GM21737 (cell line): ENCODE results near the gene KLHL42.

Experiments used
- ATAC-seq: cut with Tn5 transposase; IDR thresholded peaks from one replicate; pipeline ENCODE4 v1.9.1; 2021; ENCODE audit warnings: mild to moderate bottlenecking, moderate library complexity; ENCODE audit not compliant: unreplicated experiment

KLHL42 gene

GRCh38 chr12:27851311-27851710 is 71.3 kb downstream of the KLHL42 start:
- ATAC-seq = no peak

DNA sequence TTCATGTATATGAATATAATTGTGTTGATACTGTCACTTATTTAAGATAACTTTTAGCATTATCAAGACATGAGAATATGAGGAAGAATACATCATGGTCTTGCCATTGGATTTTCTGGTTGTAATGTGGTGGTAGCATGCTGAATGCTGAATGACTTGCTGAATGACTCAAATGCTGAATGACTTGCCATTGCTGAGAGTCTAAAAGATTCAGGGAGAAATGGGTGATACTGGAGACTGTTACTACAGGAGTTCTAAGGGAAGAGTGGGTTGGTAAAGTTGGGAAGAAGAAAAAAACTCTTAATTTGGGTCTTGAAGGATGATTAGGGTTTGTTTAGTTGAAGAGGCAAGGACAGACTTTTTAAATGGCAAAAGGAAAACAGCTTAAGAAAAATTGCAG is 72.1 kb downstream of the KLHL42 start:
- ATAC-seq = no peak
